DMS53 (cell line): Measurements from ENCODE around the gene REC8.

Experiments used
- DNase-seq: peaks from one replicate; lab custom pipeline; 2025; lab: John Stamatoyannopoulos, UW

The REC8 gene

GRCh38 chr14:24138396-24139271 is 33.2 kb upstream of the REC8 start:
- no peak for DNase-seq

- DNase-seq = peak; percentile 37
Observed at GRCh38 chr14:24139272-24139934, 32.5 kb upstream of the REC8 start.

GRCh38 chr14:24141097-24141880 is 30.6 kb upstream of the REC8 start, which contains the start of gene EMC9:
TSS of gene EMC9 (minus strand) at chr14:24141591. CDS start at chr14:24141304, 287 bp downstream.
- peak; percentile 99 for DNase-seq

GRCh38 chr14:24143511-24143910 is 28.4 kb upstream of the REC8 start:
- no peak for DNase-seq

- DNase-seq = no peak
Observed at GRCh38 chr14:24144451-24144850, 27.4 kb upstream of the REC8 start.

- no peak for DNase-seq
Observed at GRCh38 chr14:24145219-24145618, 26.7 kb upstream of the REC8 start.

GRCh38 chr14:24145690-24146452 is 26.0 kb upstream of the REC8 start:
- no peak for DNase-seq

- DNase-seq = peak; percentile 96
Observed at GRCh38 chr14:24146453-24146977, 25.4 kb upstream of the REC8 start, which contains the start of gene PSME2. TSS of gene PSME2 (minus strand) at chr14:24146610. CDS start at chr14:24146581, 29 bp downstream.

- peak; percentile 97 for DNase-seq
Observed at GRCh38 chr14:24146978-24147760, 24.7 kb upstream of the REC8 start, which contains the start of gene RNF31. TSS of gene RNF31 (plus strand) at chr14:24147498. CDS start at chr14:24147699, 201 bp downstream.

GRCh38 chr14:24147761-24148428 is 24.0 kb upstream of the REC8 start:
- DNase-seq = peak; percentile 59

GRCh38 chr14:24149302-24149969 is 22.4 kb upstream of the REC8 start:
- no peak for DNase-seq

GRCh38 chr14:24150061-24150460 is 21.8 kb upstream of the REC8 start:
- no peak for DNase-seq

- DNase-seq = no peak
Observed at GRCh38 chr14:24150567-24150966, 21.3 kb upstream of the REC8 start.

GRCh38 chr14:24150993-24151392 is 20.9 kb upstream of the REC8 start:
- DNase-seq = no peak

- no peak for DNase-seq
Observed at GRCh38 chr14:24151404-24152080, 20.3 kb upstream of the REC8 start.

GRCh38 chr14:24155100-24155499 is 16.8 kb upstream of the REC8 start:
- no peak for DNase-seq

- no peak for DNase-seq
Observed at GRCh38 chr14:24156840-24157239, 15.0 kb upstream of the REC8 start.

GRCh38 chr14:24157331-24157730 is 14.5 kb upstream of the REC8 start:
- DNase-seq = no peak
